K562 (cell line): ENCODE data around the gene AGPAT2. TPM values are rescaled to one million over a fixed set of nuclear protein-coding genes. Genes with fewer than 3 reads are reported as not detected.

Experiments used
- ATAC-seq: fragments of 200-7000 bp; cut with Tn5 transposase; 3 replicates; pipeline ENCODE4 v1.9.1; 2020; ENCODE audit warnings: moderate library complexity
- BruUV-seq: library from RNA; stranded (reverse); fragments of 400-500 nt; replicated peaks from 2 replicates; lab custom pipeline; 2021; lab: Mats Ljungman, UMichigan
- CTCF ChIA-PET: fragments of 300-600 bp; formaldehyde crosslinking; extraction: SDS; loops from one replicate; lab custom pipeline; 2021; ENCODE audit warnings: low intra/inter-chr PET ratio; lab: Yijun Ruan, JAX
- POLR2A ChIA-PET: fragments of 300-600, 350-650 bp; sonication (Branson Sonifier 250); formaldehyde crosslinking; extraction: SDS; loops from one replicate; lab custom pipeline; 2021; ENCODE audit warnings: antibody characterized with exemption, inconsistent platforms; lab: Yijun Ruan, JAX
- DNase-seq, 4 experiments: peaks; one replicate each; pipeline versions ENCODE4 v3.0.0 to v3.0.0-alpha.2; 2011 to 2018; ENCODE audit warnings: low spot score in 3 of 4, mixed read lengths in 3 of 4; ENCODE audit errors: extremely low read depth in 1 of 4
- FAIRE-seq: peaks from 2 replicates; lab custom pipeline; 2011; peaks lifted over from hg19 to GRCh38; lab: Jason Lieb, UNC
- H2AFZ ChIP-seq: 2 replicates; pipeline ENCODE4 v1.6.0; 2011; ENCODE audit warnings: low read depth, low read length, control low read depth, inconsistent platforms
- H3K27ac ChIP-seq: fragments of 200-600 bp; 3 replicates; pipeline ENCODE4 v1.8.0; 2011; ENCODE audit warnings: low read depth, mild to moderate bottlenecking, control low read depth, inconsistent platforms, low read length, moderate library complexity, mixed read lengths; ENCODE audit errors: extremely low read depth
- H3K27me3 ChIP-seq, 2 experiments: fragments of 300-600 bp in 1 of 2; 2 replicates in 1 of 2; 3 replicates in 1 of 2; pipeline versions ENCODE4 v1.6.0 to v1.8.0; 2011; ENCODE audit warnings: inconsistent platforms in 2 of 2, low read length in 2 of 2, mild to moderate bottlenecking in 1 of 2, mixed read lengths in 1 of 2, moderate library complexity in 1 of 2; ENCODE audit not compliant: control insufficient read depth in 2 of 2, insufficient read depth in 2 of 2
- H3K36me3 ChIP-seq: fragments of 300-600 bp; 3 replicates; pipeline ENCODE4 v1.8.0; 2011; ENCODE audit warnings: mild to moderate bottlenecking, low read length, inconsistent platforms; ENCODE audit not compliant: control insufficient read depth, insufficient read depth
- H3K4me1 ChIP-seq, 2 experiments: fragments of 200-600 bp in 1 of 2; replicated peaks in 1 of 2; 2 replicates in 1 of 2; 3 replicates in 1 of 2; pipeline versions ENCODE4 v1.5.1 to v1.8.0; 2011; ENCODE audit warnings: inconsistent platforms in 2 of 2, low read length in 2 of 2, mild to moderate bottlenecking in 1 of 2, mixed read lengths in 1 of 2, moderate library complexity in 1 of 2; ENCODE audit not compliant: control insufficient read depth in 2 of 2, insufficient read depth in 2 of 2
- H3K4me2 ChIP-seq: 2 replicates; pipeline ENCODE4 v1.6.1; 2011; ENCODE audit warnings: low read length, control low read depth, inconsistent platforms, mixed read lengths; ENCODE audit not compliant: insufficient read depth
- H3K4me3 ChIP-seq: fragments of 200-600 bp; sonication (generic), shearing (Covaris generic); 2 replicates; pipeline ENCODE4 v1.5.1; 2016; ENCODE audit warnings: control low read depth, inconsistent platforms
- H3K79me2 ChIP-seq: fragments of 200-600 bp; 3 replicates; pipeline ENCODE4 v1.8.0; 2011; ENCODE audit warnings: low read length, inconsistent platforms; ENCODE audit not compliant: control insufficient read depth, insufficient read depth
- H3K9ac ChIP-seq, 2 experiments: 2 replicates each; pipeline versions ENCODE4 v1.6.0 to v1.6.1; 2011; ENCODE audit warnings: low read depth in 2 of 2, low read length in 2 of 2, control low read depth in 1 of 2, inconsistent platforms in 1 of 2, mild to moderate bottlenecking in 1 of 2, mixed read lengths in 1 of 2; ENCODE audit not compliant: insufficient read depth in 1 of 2
- H3K9me1 ChIP-seq: one replicate; pipeline ENCODE4 v1.6.0; 2011; ENCODE audit warnings: inconsistent platforms, mild to moderate bottlenecking, low read length, moderate library complexity; ENCODE audit not compliant: control insufficient read depth, insufficient read depth
- H3K9me3 ChIP-seq: replicated peaks from 2 replicates; pipeline ENCODE4 v1.5.1; 2011; ENCODE audit warnings: low read depth, low read length, inconsistent platforms; ENCODE audit not compliant: control insufficient read depth, insufficient read depth
- H4K20me1 ChIP-seq: replicated peaks from 2 replicates; pipeline ENCODE4 v1.6.1; 2011; ENCODE audit warnings: low read length, inconsistent platforms, mixed read lengths; ENCODE audit not compliant: control insufficient read depth, insufficient read depth
- BRD9 ChIP-seq: fragments of 450-650 bp; IDR thresholded peaks from 2 replicates; pipeline ENCODE4 v1.6.1; 2018; ENCODE audit warnings: low read depth; ENCODE audit not compliant: partially characterized antibody
- DMBX1 ChIP-seq: fragments of 250-450 bp; sonication (Bioruptor Pico); IDR thresholded peaks from 2 replicates; pipeline ENCODE4 v1.8.0; 2022; ENCODE audit warnings: inconsistent platforms, mild to moderate bottlenecking, moderate library complexity, borderline replicate concordance
- ESRRA ChIP-seq: fragments of 450-650 bp; IDR thresholded peaks from 2 replicates; pipeline ENCODE4 v1.6.1; 2014; ENCODE audit warnings: low read depth, mild to moderate bottlenecking, moderate library complexity, borderline replicate concordance
- ESRRB ChIP-seq: fragments of 250-450 bp; sonication (Bioruptor Pico); IDR thresholded peaks from 2 replicates; pipeline ENCODE4 v1.5.0; 2020; ENCODE audit warnings: mild to moderate bottlenecking, moderate library complexity, borderline replicate concordance
- GABPA ChIP-seq: fragments of 200-800 bp; sonication (Bioruptor generic); conservative IDR thresholded peaks from 2 replicates; pipeline ENCODE4 v1.6.1; 2016; ENCODE audit warnings: low read depth, missing genetic modification characterization, missing compliant biosample characterization
- HDAC6 ChIP-seq: IDR thresholded peaks from 2 replicates; pipeline ENCODE4 v1.6.1; 2012; ENCODE audit warnings: low read depth, mild to moderate bottlenecking, control low read depth, inconsistent platforms, low read length, moderate library complexity
- JUN ChIP-seq, 2 experiments: sonication (generic) in 1 of 2; formaldehyde crosslinking in 1 of 2; IDR thresholded peaks; 2 replicates each; pipeline versions ENCODE4 v1.6.1 to v1.8.0; 2012 to 2022; ENCODE audit warnings: borderline replicate concordance in 2 of 2, mild to moderate bottlenecking in 2 of 2, improper control_type of control experiment in 1 of 2, low read depth in 1 of 2, low read length in 1 of 2, missing genetic modification reagents in 1 of 2
- JUND ChIP-seq, 2 experiments: IDR thresholded peaks; 2 replicates in 1 of 2; 3 replicates in 1 of 2; pipeline ENCODE4 v1.6.1; 2011; ENCODE audit warnings: borderline replicate concordance in 2 of 2, low read depth in 2 of 2, low read length in 2 of 2, improper control_type of control experiment in 1 of 2, missing biosample characterization in 1 of 2, missing genetic modification characterization in 1 of 2, missing genetic modification reagents in 1 of 2
- MCM2 ChIP-seq: fragments of 450-650 bp; IDR thresholded peaks from 2 replicates; pipeline ENCODE4 v1.6.1; 2017; ENCODE audit warnings: low read depth, mild to moderate bottlenecking
- MXD1 ChIP-seq: fragments of 250-450 bp; sonication (Bioruptor Pico); IDR thresholded peaks from 2 replicates; pipeline ENCODE4 v1.8.0; 2021; ENCODE audit warnings: borderline replicate concordance, mild to moderate bottlenecking, moderate library complexity; ENCODE audit not compliant: poor library complexity, severe bottlenecking
- NFATC3 ChIP-seq: fragments of 450-650 bp; IDR thresholded peaks from 2 replicates; pipeline ENCODE4 v1.6.1; 2017; ENCODE audit warnings: mild to moderate bottlenecking
- RBM39 ChIP-seq: fragments of 200-400 bp; formaldehyde crosslinking; optimal IDR thresholded peaks from 2 replicates; pipeline ENCODE3; 2018; ENCODE audit warnings: low read depth, low read length
- SRSF3 ChIP-seq: fragments of 200-400 bp; formaldehyde crosslinking; IDR thresholded peaks from 2 replicates; pipeline ENCODE4 v1.6.1; 2016; ENCODE audit warnings: mild to moderate bottlenecking, low read length, moderate library complexity; ENCODE audit not compliant: insufficient read depth
- STAG1 ChIP-seq: sonication (generic); formaldehyde crosslinking; IDR thresholded peaks from 2 replicates; pipeline ENCODE4 v1.5.0; 2020; ENCODE audit warnings: missing genetic modification reagents, borderline replicate concordance
- TAF7 ChIP-seq: fragments of 450-650 bp; IDR thresholded peaks from 2 replicates; pipeline ENCODE4 v1.6.1; 2016; ENCODE audit warnings: missing genetic modification characterization, missing compliant biosample characterization
- TRIM24 ChIP-seq, 2 experiments: fragments of 450-650 bp; IDR thresholded peaks; 2 replicates each; pipeline ENCODE4 v1.6.1; 2016
- XRCC5 ChIP-seq: fragments of 200-400 bp; formaldehyde crosslinking; IDR thresholded peaks from 2 replicates; pipeline ENCODE4 v1.6.1; 2017; ENCODE audit warnings: low read depth, mild to moderate bottlenecking, low read length
- ZNF232 ChIP-seq: sonication (generic); formaldehyde crosslinking; IDR thresholded peaks from 2 replicates; pipeline ENCODE4 v1.8.0; 2022; ENCODE audit warnings: mild to moderate bottlenecking, missing genetic modification reagents
- WGBS: fragments of 100-300 bp; shearing (Covaris generic); methylation state at CpG from one replicate; pipeline ENCODE4 v1.1.6; 2016; ENCODE audit warnings: low coverage, mixed read lengths; ENCODE audit not compliant: insufficient coverage; ENCODE audit errors: missing lambda C conversion rate; 5-methylcytosine and 5-hydroxymethylcytosine counted together
- in situ Hi-C: fragments of 300-500 bp; cut with MboI; formaldehyde crosslinking; loops from 4 replicates; pipeline ENCODE4 v1.15.0; 2018; ENCODE audit warnings: inconsistent platforms, mixed read lengths
- intact Hi-C: fragments of 100-400 bp; cut with micrococcal nuclease; formaldehyde crosslinking; loops from 2 replicates; pipeline ENCODE4 v1.14.2; 2022
- polyA plus RNA-seq, 8 experiments: library from polyadenylated mRNA; depleted of rRNA in 4 of 8; stranded (reverse) in 5 of 8; unstranded in 3 of 8; fragments of >200 nt; fragmentation: Nextera tagmentation in 2 of 8; fragmentation: Illumina TruSeq in 1 of 8; extraction: Ambion mirVana in 2 of 8; extraction: Trizol in 1 of 8; gene quantifications; 2 replicates each; pipeline versions ENCODE4 v1.2.1 to v1.2.3, GENCODE V29; 2011 to 2014; ENCODE audit warnings: inconsistent platforms in 1 of 8, missing spikeins in 1 of 8
- total RNA-seq, 7 experiments: library from RNA; depleted of rRNA in 6 of 7; stranded (reverse); fragments of >200 nt in 6 of 7; fragmentation: Illumina TruSeq in 2 of 7; extraction: Trizol in 2 of 7; gene quantifications; 2 replicates each; pipeline versions ENCODE4 v1.2.1 to v1.2.3, GENCODE V29; 2011 to 2021; ENCODE audit warnings: low replicate concordance in 1 of 7

AGPAT2 gene
- total and polyA plus RNA-seq, 9 of the 15 experiments (the other 6 are each of a cell fraction or from before 2014, with no cell fraction given), result 0.13 to 54.5 (median 23.9) TPM

- TF ChIP-seq GABPA, result no peak
- TF ChIP-seq TRIM24 (IDR thresholded peaks at IDR 0.05), result no peak
- no peak for TF ChIP-seq ESRRB (CRISPR knock-in tag)
- TF ChIP-seq ZNF232 (CRISPR knock-in tag), result no peak
- TF ChIP-seq MCM2, result no peak
Measured at GRCh38 chr9:136645352-136645902, 41.8 kb downstream of the AGPAT2 start (continued).

GRCh38 chr9:136644593-136645351 is 42.5 kb downstream of the AGPAT2 start:
- in situ Hi-C loops, result loop anchor here (25.0 kb wide), 1 partner anchor 307 kb away; the partner anchor contains the start of gene GPSM1
- Histone ChIP-seq H3K9me3 (no peaks in the 10 kb centered on the region), H3K4me3 (peak overlapping the region; percentile 41), H3K4me1 (peaks cover 39 to 62% of the 10 kb centered on the region in 2 experiments), H2AFZ (peak overlapping the region; percentile 87), H3K27me3 (no peaks in the 10 kb centered on the region), H3K4me2 (peak overlapping the region; percentile 77), H3K27ac (peak overlapping the region; percentile 83), H3K9me1 (no peaks in the 10 kb centered on the region), H3K79me2 (peaks cover 31% of the 10 kb centered on the region), H3K36me3 (no peaks in the 10 kb centered on the region), H4K20me1 (no peaks in the 10 kb centered on the region), H3K9ac (peak overlapping the region; percentile 75 to 94; a peak in 3 of 4 replicates)
- DNase-seq, result peak; percentile 60 to 88 (median 72)
- intact Hi-C loops, result loop anchor here (2.0 to 5.0 kb wide), 2 partner anchors 14 to 48 kb away; no protein-coding TSS in a partner anchor
- WGBS, result 12% methylated on average over 22 of the region's 30 CpGs
- CTCF ChIA-PET, result interaction anchor here (0.6 to 3.0 kb wide), 5 partner anchors 49 to 160 kb away, joined by 3 to 12 read pairs (median 7); no protein-coding TSS in a partner anchor
- POLR2A ChIA-PET, result interaction anchor here (0.5 to 1.1 kb wide), 6 partner anchors 9 to 404 kb away, joined by 3 to 4 read pairs (median 3); no protein-coding TSS in a partner anchor
- FAIRE-seq, result peak; percentile 72
- peak; percentile 75 for ATAC-seq
- BruUV-seq, result no TSS peak
- TF ChIP-seq XRCC5 (peak; percentile 55; the same call in 1 of the 2 replicates), BRD9 (no peak), MXD1 (CRISPR knock-in tag) (no peak), DMBX1 (CRISPR knock-in tag) (0 out of 2 replicates have a peak, but pooled peaks have one; percentile 43), HDAC6 (no peak), JUND (IDR thresholded peaks at IDR 0.05; ENCODE audit: borderline replicate concordance, low read depth, low read length) (peak; percentile 69; the same call in 1 of the 2 replicates), JUND (tag; IDR thresholded peaks at IDR 0.05; ENCODE audit: borderline replicate concordance, low read depth, low read length) (peak; percentile 36; the same call in 1 of the 3 replicates), NFATC3 (no peak), SRSF3 (no peak), STAG1 (peak; percentile 88; the same call in 1 of the 2 replicates), TAF7 (tag) (no peak), ESRRA (peak; percentile 6; the same call in 1 of the 2 replicates), ESRRB (CRISPR knock-in tag) (no peak), JUN (IDR thresholded peaks at IDR 0.05; ENCODE audit: borderline replicate concordance, low read depth, low read length) (no peak; the same call in 1 of the 2 replicates), JUN (CRISPR knock-in tag; IDR thresholded peaks at IDR 0.05; ENCODE audit: borderline replicate concordance) (0 out of 2 replicates have a peak, but pooled peaks have one; percentile 45), RBM39 (no peak)
